ENCODE data around the gene GIMAP6. TPM values are rescaled to one million over a fixed set of nuclear protein-coding genes. Genes with fewer than 3 reads are reported as not detected.
"Not testable (repeated sequence)": the region's sequence is repeated elsewhere in the genome, so short reads cannot be mapped to it uniquely, and the experiment has no call there.

GIMAP6 gene
- total and polyA plus RNA-seq, 2 of the 8 experiments (the other 6 are each of a cell fraction or from before 2014, with no cell fraction given), result not detected

GRCh38 chr7:150610233-150610632, 22.0 kb downstream of the GIMAP6 start (continued):
- no peak for TF ChIP-seq BCL11A (IDR thresholded peaks at IDR 0.05; ENCODE audit: low read depth in 2 of 2, low read length in 2 of 2)
- TF ChIP-seq YY1 (IDR thresholded peaks at IDR 0.05; ENCODE audit: low read depth, low read length), result no peak

GRCh38 chr7:150603600-150603999, 28.6 kb downstream of the GIMAP6 start:
- H4K8ac ChIP-seq (ENCODE audit: extremely low read depth, insufficient read depth, low read length); H3K23me2 ChIP-seq (ENCODE audit: low read depth, low read length); H3K79me1 ChIP-seq (ENCODE audit: low read depth, low read length); H3K36me3 ChIP-seq (ENCODE audit: control insufficient read depth in 2 of 4, insufficient read depth in 4 of 4, low read length in 3 of 4); H3K27ac ChIP-seq (ENCODE audit: low read depth, low read length); H3K4me1 ChIP-seq (replicated peaks in 1 of 4; ENCODE audit: control insufficient read depth in 3 of 4, insufficient read depth in 4 of 4, low read length in 3 of 4); H3K23ac ChIP-seq (ENCODE audit: insufficient read length); H2BK20ac ChIP-seq (ENCODE audit: low read length); H4K20me1 ChIP-seq (replicated peaks in 1 of 2; ENCODE audit: control insufficient read depth in 1 of 2, insufficient read depth in 2 of 2, low read length in 2 of 2); H3K4me2 ChIP-seq (ENCODE audit: insufficient read depth in 1 of 2, low read depth in 2 of 2, low read length in 2 of 2); H3K9ac ChIP-seq (replicated peaks in 1 of 4; ENCODE audit: extremely low read depth in 1 of 4, low read depth in 3 of 4, low read length in 3 of 4); H2BK15ac ChIP-seq (ENCODE audit: low read length); H4K5ac ChIP-seq (ENCODE audit: insufficient read length, low read depth, low read length); POLR2A ChIA-PET (ENCODE audit: partially characterized antibody); H3K56ac ChIP-seq (replicated peaks; ENCODE audit: insufficient read length, low read depth, low read length); H3K18ac ChIP-seq (ENCODE audit: extremely low read depth, low read length); H3K9me3 ChIP-seq (ENCODE audit: insufficient read depth in 2 of 2, low read depth in 1 of 2, low read length in 1 of 2); H3K27me3 ChIP-seq (replicated peaks in 1 of 4; ENCODE audit: control insufficient read depth in 3 of 4, extremely low read depth in 1 of 4, insufficient read depth in 3 of 4, low read length in 3 of 4); H2BK12ac ChIP-seq (ENCODE audit: low read depth, low read length); H2AFZ ChIP-seq (ENCODE audit: low read length); H3K4ac ChIP-seq (replicated peaks; ENCODE audit: insufficient read length, low read depth, low read length); H2AK5ac ChIP-seq (ENCODE audit: low read depth, low read length); H3K4me3 ChIP-seq (ENCODE audit: extremely low read depth in 1 of 4, insufficient read depth in 2 of 4, low read depth in 3 of 4, low read length in 4 of 4); H4K91ac ChIP-seq (replicated peaks; ENCODE audit: insufficient read length, low read length); FAIRE-seq; DNase-seq (ENCODE audit: low read depth in 1 of 2, low spot score in 2 of 2); H2BK120ac ChIP-seq (replicated peaks; ENCODE audit: low read depth, low read length); H3K79me2 ChIP-seq (ENCODE audit: control insufficient read depth in 1 of 2, insufficient read depth in 2 of 2, low read length in 2 of 2); H3K14ac ChIP-seq (ENCODE audit: insufficient read length); CTCF ChIA-PET (ENCODE audit: partially characterized antibody); H2BK5ac ChIP-seq (ENCODE audit: low read depth, low read length): not testable (repeated sequence)
- 88% methylated on average over 2 of the region's 2 CpGs; no CpG with 5 or more reads in 1 of the 2 experiments for WGBS, 2 experiments (ENCODE audit: extremely low coverage in 1 of 2, insufficient coverage in 1 of 2, insufficient read length in 1 of 2, insufficient replicate concordance in 2 of 2, low coverage in 1 of 2, low lambda C conversion rate in 2 of 2, missing lambda C conversion rate in 1 of 2)

Measured in H1 (cell line).